Astrocyte of the cerebellum (primary cell): Measurements from ENCODE around the gene EFNA1.
"Not testable (repeated sequence)": the region's sequence is repeated elsewhere in the genome, so short reads cannot be mapped to it uniquely, and the experiment has no call there.

ENCODE experiments used
- DNase-seq: peaks from one replicate; pipeline ENCODE4 v3.0.0-alpha.2; 2011; ENCODE audit warnings: low read depth
- H3K4me3 ChIP-seq: 2 replicates; pipeline ENCODE4 v1.5.1; 2011; ENCODE audit warnings: mild to moderate bottlenecking, low read depth, low read length, moderate library complexity
- CTCF ChIP-seq: IDR thresholded peaks from 2 replicates; pipeline ENCODE4 v1.5.1; 2012; ENCODE audit warnings: low read length, low read depth, moderate library complexity, mild to moderate bottlenecking; ENCODE audit errors: missing control alignments
- in situ Hi-C: cut with HindIII; loops from 2 replicates; pipeline ENCODE4 v1.10.0; 2017; ENCODE audit warnings: low sequenced_read_pairs

EFNA1 gene

GRCh38 chr1:155116113-155116764 is 11.4 kb upstream of the EFNA1 start:
- no peak overlapping the region for H3K4me3 ChIP-seq
- TF ChIP-seq CTCF: no peak
- no peak for DNase-seq
- in situ Hi-C loops: no loop called here

GRCh38 chr1:155117610-155118009 is 10.1 kb upstream of the EFNA1 start:
- in situ Hi-C loops: no loop called here
- TF ChIP-seq CTCF: no peak
- DNase-seq: no peak
- no peak overlapping the region for H3K4me3 ChIP-seq

DNA sequence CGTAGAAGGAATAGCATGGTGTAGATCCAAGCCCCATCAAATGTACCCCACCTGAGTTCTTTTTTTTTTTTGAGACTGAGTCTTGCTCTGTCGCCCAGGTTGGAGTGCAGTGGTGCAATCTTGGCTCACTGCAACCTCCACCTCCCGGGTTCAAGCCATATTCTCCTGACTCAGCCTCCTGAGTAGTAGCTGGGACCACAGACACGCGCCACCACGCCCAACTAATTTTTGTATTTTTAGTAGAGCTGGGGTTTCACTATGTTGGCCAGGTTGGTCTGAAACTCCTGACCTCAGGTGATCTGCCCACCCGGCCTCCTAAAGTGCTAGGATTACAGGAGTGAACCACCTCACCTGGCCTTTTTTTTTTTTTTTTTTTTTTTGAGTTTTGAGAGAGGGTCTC is 9.6 kb upstream of the EFNA1 start:
- in situ Hi-C loops, DNase-seq, H3K4me3 ChIP-seq: not testable (repeated sequence)

- no peak for DNase-seq
- TF ChIP-seq CTCF: no peak
- in situ Hi-C loops: no loop called here
- no peak overlapping the region for H3K4me3 ChIP-seq
Observed at GRCh38 chr1:155120253-155120652, 7.4 kb upstream of the EFNA1 start.

DNA sequence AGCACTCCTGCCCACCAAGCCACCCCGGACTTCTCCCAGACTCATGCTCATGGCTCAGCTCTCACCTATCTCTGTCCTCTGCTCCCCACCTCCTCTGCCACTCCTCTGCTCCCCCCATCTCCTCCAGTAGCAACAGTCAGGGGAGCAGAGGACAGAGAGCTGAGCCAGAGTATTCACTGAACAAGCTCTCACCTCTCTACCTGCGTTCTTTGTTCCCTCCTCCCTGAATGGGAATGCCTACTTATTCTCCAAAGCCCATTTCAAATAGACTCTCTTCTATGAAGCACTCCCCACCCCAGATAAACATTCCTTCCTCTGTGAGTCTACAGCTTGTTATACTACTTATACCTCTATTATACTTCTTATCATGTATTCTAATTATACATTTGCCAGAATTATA is 6.4 kb upstream of the EFNA1 start:
- no peak for TF ChIP-seq CTCF
- no peak for DNase-seq
- H3K4me3 ChIP-seq: no peak overlapping the region
- in situ Hi-C loops: no loop called here

DNA sequence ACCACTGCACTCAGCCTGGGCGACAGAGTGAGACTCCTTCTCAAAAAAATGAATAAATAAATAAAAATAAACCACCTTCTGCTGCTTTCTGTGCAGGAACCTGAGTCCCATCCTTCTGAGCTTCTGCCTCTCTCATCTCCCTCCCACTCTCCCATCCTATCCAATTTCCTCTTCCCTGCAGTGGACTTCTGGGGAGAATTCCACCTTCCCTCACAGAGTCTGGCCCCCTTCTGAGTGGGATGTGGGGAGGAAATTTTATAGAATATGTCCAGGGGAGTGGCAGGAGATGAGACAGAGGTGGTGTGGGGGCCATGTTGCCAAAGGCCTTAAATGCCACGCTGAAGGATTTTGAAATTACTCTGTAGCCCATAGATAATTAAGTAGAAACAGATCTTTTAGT is 5.4 kb upstream of the EFNA1 start:
- no peak overlapping the region for H3K4me3 ChIP-seq
- in situ Hi-C loops: no loop called here
- DNase-seq: no peak
- no peak for TF ChIP-seq CTCF

DNA sequence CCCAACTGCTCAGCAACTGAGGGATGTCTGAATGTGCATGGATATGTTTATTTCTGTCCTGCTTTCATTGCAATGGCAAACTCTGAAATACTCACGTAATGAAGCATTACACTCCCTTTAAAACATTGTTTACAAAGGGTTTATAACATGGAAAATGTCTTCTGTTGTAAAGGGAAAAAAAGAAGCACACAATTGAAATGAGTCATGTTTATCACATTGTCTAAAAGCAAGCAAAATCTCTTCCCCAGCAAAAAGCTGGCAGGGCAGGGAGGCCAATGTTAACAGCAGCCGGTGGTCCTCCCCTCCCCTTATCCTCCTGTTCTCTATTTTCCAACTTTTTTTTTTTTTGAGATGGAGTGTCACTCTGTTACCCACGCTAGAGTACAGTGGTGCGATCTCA is 3.9 kb upstream of the EFNA1 start:
- DNase-seq: no peak
- TF ChIP-seq CTCF: no peak
- in situ Hi-C loops: no loop called here
- H3K4me3 ChIP-seq: no peak overlapping the region
